NB4 (cell line): Measurements from ENCODE around the gene UGT2B7.

Source experiments
- MYC ChIP-seq: IDR thresholded peaks from 2 replicates; pipeline ENCODE4 v1.6.1; 2011; ENCODE audit warnings: low read depth, low read length
- POLR2A ChIP-seq: IDR thresholded peaks from 2 replicates; pipeline ENCODE4 v1.6.1; 2011; ENCODE audit warnings: mild to moderate bottlenecking; ENCODE audit not compliant: insufficient read length; ENCODE audit errors: extremely low read depth
- TF ChIP-seq, protein P1 (sequence below): IDR thresholded peaks from one replicate; pipeline ENCODE4 v1.5.1; 2012; ENCODE audit warnings: low read depth, low read length
- TF ChIP-seq, protein P2 (sequence below): IDR thresholded peaks from 2 replicates; pipeline ENCODE4 v1.6.1; 2011; ENCODE audit warnings: low read depth, low read length

DNA sequence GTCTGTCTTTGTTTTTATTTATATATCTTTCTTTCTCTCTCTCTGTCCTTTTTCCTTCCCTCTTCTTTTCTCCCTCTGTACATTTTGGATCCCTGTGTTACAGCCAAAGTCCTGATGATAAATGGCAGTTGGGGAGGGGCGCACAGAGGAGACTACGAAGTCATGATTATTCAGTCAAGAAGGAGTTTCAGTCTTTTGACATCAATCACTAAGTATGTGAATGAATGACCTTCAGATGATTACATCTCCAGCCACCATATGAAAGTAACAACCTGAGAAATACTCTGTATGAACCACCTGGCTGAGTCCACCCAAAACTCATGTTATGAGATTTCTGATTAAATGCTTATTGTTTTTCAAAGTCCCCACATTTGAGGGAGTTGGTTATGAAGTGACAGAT, 45.0 kb downstream of the UGT2B7 start:
- TF ChIP-seq, protein P1, sequence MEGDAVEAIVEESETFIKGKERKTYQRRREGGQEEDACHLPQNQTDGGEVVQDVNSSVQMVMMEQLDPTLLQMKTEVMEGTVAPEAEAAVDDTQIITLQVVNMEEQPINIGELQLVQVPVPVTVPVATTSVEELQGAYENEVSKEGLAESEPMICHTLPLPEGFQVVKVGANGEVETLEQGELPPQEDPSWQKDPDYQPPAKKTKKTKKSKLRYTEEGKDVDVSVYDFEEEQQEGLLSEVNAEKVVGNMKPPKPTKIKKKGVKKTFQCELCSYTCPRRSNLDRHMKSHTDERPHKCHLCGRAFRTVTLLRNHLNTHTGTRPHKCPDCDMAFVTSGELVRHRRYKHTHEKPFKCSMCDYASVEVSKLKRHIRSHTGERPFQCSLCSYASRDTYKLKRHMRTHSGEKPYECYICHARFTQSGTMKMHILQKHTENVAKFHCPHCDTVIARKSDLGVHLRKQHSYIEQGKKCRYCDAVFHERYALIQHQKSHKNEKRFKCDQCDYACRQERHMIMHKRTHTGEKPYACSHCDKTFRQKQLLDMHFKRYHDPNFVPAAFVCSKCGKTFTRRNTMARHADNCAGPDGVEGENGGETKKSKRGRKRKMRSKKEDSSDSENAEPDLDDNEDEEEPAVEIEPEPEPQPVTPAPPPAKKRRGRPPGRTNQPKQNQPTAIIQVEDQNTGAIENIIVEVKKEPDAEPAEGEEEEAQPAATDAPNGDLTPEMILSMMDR, result no peak
- TF ChIP-seq, protein P2, sequence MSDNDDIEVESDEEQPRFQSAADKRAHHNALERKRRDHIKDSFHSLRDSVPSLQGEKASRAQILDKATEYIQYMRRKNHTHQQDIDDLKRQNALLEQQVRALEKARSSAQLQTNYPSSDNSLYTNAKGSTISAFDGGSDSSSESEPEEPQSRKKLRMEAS, result no peak
- TF ChIP-seq POLR2A (no peak), MYC (no peak)
